ENCODE measurements around the gene BEND2. TPM values are rescaled to one million over a fixed set of nuclear protein-coding genes. Genes with fewer than 3 reads are reported as not detected.

BEND2 gene
- total and polyA plus RNA-seq, 2 of the 8 experiments (the other 6 are each of a cell fraction or from before 2014, with no cell fraction given), result not detected

DNA sequence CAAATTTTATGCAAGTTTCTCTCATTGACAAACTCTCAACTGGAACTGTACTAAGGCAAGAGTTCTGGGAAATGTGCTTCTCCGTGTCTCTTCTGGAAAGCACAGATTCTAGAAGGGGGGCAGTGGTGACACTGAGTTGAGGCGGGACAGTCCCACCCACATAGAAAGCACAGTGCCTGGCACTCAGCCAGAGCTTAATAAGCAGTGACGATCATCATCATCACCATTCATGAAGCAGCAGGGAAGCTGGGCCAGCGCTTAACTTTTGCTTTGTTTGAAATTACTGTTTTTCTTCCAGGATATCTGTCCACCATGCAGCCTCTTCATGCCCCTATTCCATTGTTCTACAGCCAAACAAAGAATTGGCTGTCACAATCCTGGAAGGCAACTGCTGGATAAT lies 60.3 kb downstream of the BEND2 start:
- H3K36me3 ChIP-seq (ENCODE audit: control insufficient read depth in 2 of 4, insufficient read depth in 4 of 4, low read length in 3 of 4), result no peaks in the 10 kb centered on the region
- no peak overlapping the region for H2BK12ac ChIP-seq (ENCODE audit: low read depth, low read length)
- H2BK5ac ChIP-seq (ENCODE audit: low read depth, low read length), result no peak overlapping the region
- no peak overlapping the region for H3K56ac ChIP-seq (replicated peaks; ENCODE audit: insufficient read length, low read depth, low read length)
- H2BK20ac ChIP-seq (ENCODE audit: low read length), result no peak overlapping the region
- POLR2A ChIA-PET (ENCODE audit: partially characterized antibody), result no interaction called here
- no peak overlapping the region for H3K23ac ChIP-seq (ENCODE audit: insufficient read length)
- H3K4me1 ChIP-seq (replicated peaks in 1 of 4; ENCODE audit: control insufficient read depth in 3 of 4, insufficient read depth in 4 of 4, low read length in 3 of 4), result no peaks in the 10 kb centered on the region
- H2BK15ac ChIP-seq (ENCODE audit: low read length), result no peak overlapping the region
- H3K18ac ChIP-seq (ENCODE audit: extremely low read depth, low read length), result no peak overlapping the region
- no peak overlapping the region for H3K4ac ChIP-seq (replicated peaks; ENCODE audit: insufficient read length, low read depth, low read length)
- no peaks in the 10 kb centered on the region for H3K27me3 ChIP-seq (replicated peaks in 1 of 4; ENCODE audit: control insufficient read depth in 3 of 4, extremely low read depth in 1 of 4, insufficient read depth in 3 of 4, low read length in 3 of 4)
- FAIRE-seq (no peak), DNase-seq (ENCODE audit: low read depth in 1 of 2, low spot score in 2 of 2) (no peak)
- no peak overlapping the region for H4K8ac ChIP-seq (ENCODE audit: extremely low read depth, insufficient read depth, low read length)
- H2AK5ac ChIP-seq (ENCODE audit: low read depth, low read length), result no peak overlapping the region
- H3K4me2 ChIP-seq (ENCODE audit: insufficient read depth in 1 of 2, low read depth in 2 of 2, low read length in 2 of 2), result no peak overlapping the region
- H3K23me2 ChIP-seq (ENCODE audit: low read depth, low read length), result no peaks in the 10 kb centered on the region
- H3K79me2 ChIP-seq (ENCODE audit: control insufficient read depth in 1 of 2, insufficient read depth in 2 of 2, low read length in 2 of 2), result no peaks in the 10 kb centered on the region
- no peak overlapping the region for H3K14ac ChIP-seq (ENCODE audit: insufficient read length)
- H3K4me3 ChIP-seq (ENCODE audit: extremely low read depth in 1 of 4, insufficient read depth in 2 of 4, low read depth in 3 of 4, low read length in 4 of 4), result no peak overlapping the region
- whole genome bisulfite sequencing, 2 experiments (ENCODE audit: extremely low coverage in 1 of 2, insufficient coverage in 1 of 2, insufficient read length in 1 of 2, insufficient replicate concordance in 2 of 2, low coverage in 1 of 2, low lambda C conversion rate in 2 of 2, missing lambda C conversion rate in 1 of 2), result 93% methylated on average over 4 of the region's 4 CpGs; no CpG with 5 or more reads in 1 of the 2 experiments
- H3K9ac ChIP-seq (replicated peaks in 1 of 4; ENCODE audit: extremely low read depth in 1 of 4, low read depth in 3 of 4, low read length in 3 of 4), result no peak overlapping the region
- no peaks in the 10 kb centered on the region for H3K79me1 ChIP-seq (ENCODE audit: low read depth, low read length)
- H4K20me1 ChIP-seq (replicated peaks in 1 of 2; ENCODE audit: control insufficient read depth in 1 of 2, insufficient read depth in 2 of 2, low read length in 2 of 2), result no peaks in the 10 kb centered on the region
- no peak overlapping the region for H3K27ac ChIP-seq (ENCODE audit: low read depth, low read length)
- no peak overlapping the region for H2AFZ ChIP-seq (ENCODE audit: low read length)
- no peak overlapping the region for H4K91ac ChIP-seq (replicated peaks; ENCODE audit: insufficient read length, low read length)
- no peaks in the 10 kb centered on the region for H3K9me3 ChIP-seq (ENCODE audit: insufficient read depth in 2 of 2, low read depth in 1 of 2, low read length in 1 of 2)
- H4K5ac ChIP-seq (ENCODE audit: insufficient read length, low read depth, low read length), result no peak overlapping the region
- CTCF ChIA-PET (ENCODE audit: partially characterized antibody), result no interaction called here
- no peak overlapping the region for H2BK120ac ChIP-seq (replicated peaks; ENCODE audit: low read depth, low read length)
- TF ChIP-seq RFX5 (IDR thresholded peaks at IDR 0.05; ENCODE audit: borderline replicate concordance, low read depth, low read length) (no peak), KDM1A (IDR thresholded peaks at IDR 0.05; ENCODE audit: borderline replicate concordance, low read length) (no peak), ZNF274 (IDR thresholded peaks at IDR 0.05; ENCODE audit: borderline replicate concordance, extremely low read depth, low read length) (no peak), POLR2A (IDR thresholded peaks at IDR 0.05; ENCODE audit: control extremely low read depth in 1 of 2, low read depth in 2 of 2, low read length in 2 of 2) (no peak), EZH2 (IDR thresholded peaks at IDR 0.05; ENCODE audit: low read depth, low read length, severe bottlenecking) (no peak), CBX8 (IDR thresholded peaks at IDR 0.05; ENCODE audit: borderline replicate concordance, low read depth, low read length) (no peak), TEAD4 (IDR thresholded peaks at IDR 0.05; ENCODE audit: low read depth, low read length) (no peak), KDM5A (IDR thresholded peaks at IDR 0.05; ENCODE audit: low read length) (no peak), YY1 (IDR thresholded peaks at IDR 0.05; ENCODE audit: low read depth, low read length) (no peak), FOSL1 (IDR thresholded peaks at IDR 0.05; ENCODE audit: insufficient read depth, low read depth, low read length) (no peak)
- TF ChIP-seq, protein P1, sequence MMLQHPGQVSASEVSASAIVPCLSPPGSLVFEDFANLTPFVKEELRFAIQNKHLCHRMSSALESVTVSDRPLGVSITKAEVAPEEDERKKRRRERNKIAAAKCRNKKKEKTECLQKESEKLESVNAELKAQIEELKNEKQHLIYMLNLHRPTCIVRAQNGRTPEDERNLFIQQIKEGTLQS (IDR thresholded peaks at IDR 0.05; ENCODE audit: insufficient read depth, low read depth, low read length), result no peak

Measured in H1 (cell line).